ENCODE data around the gene USP47. TPM values are rescaled to one million over a fixed set of nuclear protein-coding genes. Genes with fewer than 3 reads are reported as not detected.

USP47 gene
- total and polyA plus RNA-seq, 2 of the 8 experiments (the other 6 are each of a cell fraction or from before 2014, with no cell fraction given) = 4.2 to 21.3 TPM

DNA sequence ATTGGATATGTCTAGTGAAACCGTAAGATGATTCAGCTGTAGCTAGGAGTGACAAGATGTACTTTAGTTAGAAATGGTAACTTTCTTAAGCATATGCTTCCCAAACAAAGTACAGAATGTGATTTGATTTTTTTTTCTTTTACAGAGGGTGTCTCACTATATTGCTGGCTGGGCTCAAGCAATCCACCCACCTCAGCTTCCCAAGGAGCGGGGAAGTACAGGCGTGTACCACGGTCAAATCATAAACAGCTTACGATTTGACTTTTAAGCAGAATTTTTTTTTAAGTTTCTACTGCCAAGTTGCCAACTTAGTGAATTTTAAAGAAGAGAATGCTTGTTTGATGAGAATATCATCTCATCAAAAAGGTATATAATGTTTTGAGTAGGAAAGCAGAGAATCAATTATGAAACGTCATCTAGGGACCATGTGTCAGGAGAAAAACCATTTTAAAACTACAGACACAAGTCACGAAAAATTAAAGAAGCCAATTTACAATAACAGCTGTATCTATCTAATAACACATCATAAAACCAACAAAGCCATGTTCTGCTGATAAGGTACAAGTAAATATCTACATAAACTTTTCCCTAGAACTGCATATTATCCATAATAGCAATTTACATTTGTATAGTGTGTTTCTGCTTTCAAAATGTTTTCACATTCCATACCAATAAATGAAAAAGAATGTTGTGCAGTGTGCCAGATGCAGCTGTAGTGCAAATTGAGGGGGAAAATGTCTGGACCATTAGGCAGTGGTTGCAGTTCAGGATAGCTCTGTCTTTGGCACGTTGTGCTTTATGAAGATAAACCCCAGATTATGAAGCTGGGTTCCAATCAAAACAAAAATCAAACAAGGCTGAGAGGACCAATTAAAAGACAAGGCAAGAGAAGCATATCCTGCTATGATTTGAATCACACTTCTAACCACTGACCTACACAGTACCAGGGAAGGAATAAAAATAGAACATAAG is 33.7 kb upstream of the USP47 start (continued):
- no peak for TF ChIP-seq NANOG (IDR thresholded peaks at IDR 0.05; ENCODE audit: insufficient read depth, low read depth, low read length, poor library complexity, severe bottlenecking)
- TF ChIP-seq KDM4A (IDR thresholded peaks at IDR 0.05; ENCODE audit: low read depth, low read length, severe bottlenecking) = no peak
- no peak for TF ChIP-seq POLR2AphosphoS5 (IDR thresholded peaks at IDR 0.05; ENCODE audit: low read depth, low read length)
- TF ChIP-seq ZNF274 (IDR thresholded peaks at IDR 0.05; ENCODE audit: borderline replicate concordance, extremely low read depth, low read length) = no peak
